Measurements from ENCODE around the gene ITPR2. TPM values are rescaled to one million over a fixed set of nuclear protein-coding genes. Genes with fewer than 3 reads are reported as not detected.

The ITPR2 gene
- total and polyA plus RNA-seq, 4 donors: 4.1 to 47.0 (median 26.5) TPM

- TF ChIP-seq CTCF (IDR thresholded peaks at IDR 0.05; ENCODE audit: control extremely low read depth, extremely low read depth): no peak
- H3K27me3 ChIP-seq (ENCODE audit: control insufficient read depth in 3 of 3, insufficient read depth in 3 of 3, low read length in 2 of 3): no peaks in the 10 kb centered on the region
- no peak overlapping the region for H3K4me3 ChIP-seq
- peaks cover 0 to 6% (median 0%) of the 10 kb centered on the region in 5 donors for H3K4me1 ChIP-seq (ENCODE audit: control insufficient read depth in 5 of 5, insufficient read depth in 5 of 5, low read length in 5 of 5)
- no peaks in the 10 kb centered on the region for H3K36me3 ChIP-seq (ENCODE audit: control insufficient read depth in 4 of 4, insufficient read depth in 4 of 4, low read length in 4 of 4)
- no peak for ATAC-seq (ENCODE audit: insufficient read depth, low FRiP score)
- WGBS, 2 donors: 49 to 79% methylated on average over 4 of the region's 4 CpGs
- H3K9me3 ChIP-seq (ENCODE audit: control insufficient read depth in 4 of 4, insufficient read depth in 3 of 4, low read length in 3 of 4): peaks cover 0 to 4% (median 0%) of the 10 kb centered on the region in 4 donors
- H3K9ac ChIP-seq (ENCODE audit: insufficient read depth in 1 of 2, low read length in 2 of 2): no peak overlapping the region
- no peak overlapping the region for H3K27ac ChIP-seq (ENCODE audit: low read depth in 1 of 2, low read length in 1 of 2)
- DNase-seq: no peak
Measured at GRCh38 chr12:26767865-26768264, 65.1 kb downstream of the ITPR2 start.

GRCh38 chr12:26767116-26767515, 65.9 kb downstream of the ITPR2 start:
- TF ChIP-seq CTCF (IDR thresholded peaks at IDR 0.05; ENCODE audit: control extremely low read depth, extremely low read depth): no peak
- H3K27me3 ChIP-seq (ENCODE audit: control insufficient read depth in 3 of 3, insufficient read depth in 3 of 3, low read length in 2 of 3): no peaks in the 10 kb centered on the region
- WGBS, 2 donors: 76 to 91% methylated on average over 1 of the region's 1 CpG
- ATAC-seq (ENCODE audit: insufficient read depth, low FRiP score) (no peak), DNase-seq (no peak)
- no peak overlapping the region for H3K9ac ChIP-seq (ENCODE audit: insufficient read depth in 1 of 2, low read length in 2 of 2)
- H3K4me1 ChIP-seq (ENCODE audit: control insufficient read depth in 5 of 5, insufficient read depth in 5 of 5, low read length in 5 of 5): peaks cover 0 to 6% (median 0%) of the 10 kb centered on the region in 5 donors
- H3K9me3 ChIP-seq (ENCODE audit: control insufficient read depth in 4 of 4, insufficient read depth in 3 of 4, low read length in 3 of 4): peaks cover 0 to 7% (median 0%) of the 10 kb centered on the region in 4 donors
- no peak overlapping the region for H3K27ac ChIP-seq (ENCODE audit: low read depth in 1 of 2, low read length in 1 of 2)
- H3K36me3 ChIP-seq (ENCODE audit: control insufficient read depth in 4 of 4, insufficient read depth in 4 of 4, low read length in 4 of 4): no peaks in the 10 kb centered on the region
- H3K4me3 ChIP-seq: no peak overlapping the region

DNA sequence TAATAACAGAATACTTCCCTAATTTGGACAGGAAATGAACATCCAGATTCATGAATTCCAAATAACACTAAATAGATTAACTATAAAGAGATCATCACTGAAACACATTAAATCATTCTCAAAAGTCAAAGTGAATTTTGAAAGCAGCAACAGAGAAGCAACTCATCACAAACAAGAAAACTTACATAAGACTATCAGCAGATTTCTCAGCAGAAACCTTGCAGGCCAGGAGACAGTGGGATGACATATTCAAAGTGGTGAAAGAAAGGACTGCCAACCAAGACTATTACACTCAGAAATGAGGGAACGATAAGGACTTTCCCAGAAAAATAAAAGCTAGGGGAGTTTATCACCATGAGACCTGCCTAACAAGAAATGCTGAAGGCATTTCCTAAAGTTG, 70.8 kb downstream of the ITPR2 start:
- ATAC-seq (ENCODE audit: insufficient read depth, low FRiP score) (no peak), DNase-seq (no peak)
- Histone ChIP-seq H3K36me3 (ENCODE audit: control insufficient read depth in 4 of 4, insufficient read depth in 4 of 4, low read length in 4 of 4) (no peaks in the 10 kb centered on the region), H3K4me1 (ENCODE audit: control insufficient read depth in 5 of 5, insufficient read depth in 5 of 5, low read length in 5 of 5) (no peaks in the 10 kb centered on the region), H3K9me3 (ENCODE audit: control insufficient read depth in 4 of 4, insufficient read depth in 3 of 4, low read length in 3 of 4) (peaks cover 0 to 12% (median 3%) of the 10 kb centered on the region in 4 donors), H3K27me3 (ENCODE audit: control insufficient read depth in 3 of 3, insufficient read depth in 3 of 3, low read length in 2 of 3) (no peaks in the 10 kb centered on the region), H3K27ac (ENCODE audit: low read depth in 1 of 2, low read length in 1 of 2) (no peak overlapping the region), H3K4me3 (no peak overlapping the region), H3K9ac (ENCODE audit: insufficient read depth in 1 of 2, low read length in 2 of 2) (no peak overlapping the region)
- TF ChIP-seq CTCF (IDR thresholded peaks at IDR 0.05; ENCODE audit: control extremely low read depth, extremely low read depth): no peak
- WGBS, 2 donors: 97 to 98% methylated on average over 1 of the region's 1 CpG

DNA sequence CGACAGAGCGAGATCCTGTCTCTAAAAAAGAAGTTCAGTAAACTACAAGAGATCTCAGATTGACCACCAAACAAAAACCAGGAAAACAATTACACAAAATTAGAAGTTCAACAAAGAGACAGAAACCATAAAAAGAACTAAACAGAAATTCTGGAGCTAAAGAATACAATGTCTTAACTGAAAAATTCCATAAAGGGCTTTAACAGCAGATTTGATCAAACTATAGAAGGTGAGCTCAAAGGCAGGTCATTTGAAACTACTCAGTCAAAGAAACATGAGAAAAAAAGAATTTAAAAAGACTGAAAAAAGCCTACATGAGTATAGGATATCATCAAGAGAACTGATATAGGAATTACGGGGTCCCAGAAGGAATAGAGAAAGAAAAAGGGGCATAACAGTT, 71.2 kb downstream of the ITPR2 start:
- H3K27ac ChIP-seq (ENCODE audit: low read depth in 1 of 2, low read length in 1 of 2): no peak overlapping the region
- no peak for TF ChIP-seq CTCF (IDR thresholded peaks at IDR 0.05; ENCODE audit: control extremely low read depth, extremely low read depth)
- no peaks in the 10 kb centered on the region for H3K36me3 ChIP-seq (ENCODE audit: control insufficient read depth in 4 of 4, insufficient read depth in 4 of 4, low read length in 4 of 4)
- no peaks in the 10 kb centered on the region for H3K27me3 ChIP-seq (ENCODE audit: control insufficient read depth in 3 of 3, insufficient read depth in 3 of 3, low read length in 2 of 3)
- no peak for DNase-seq
- no peak for ATAC-seq (ENCODE audit: insufficient read depth, low FRiP score)
- 97% methylated on average over 3 of the region's 3 CpGs for WGBS, 2 donors
- H3K9ac ChIP-seq (ENCODE audit: insufficient read depth in 1 of 2, low read length in 2 of 2): no peak overlapping the region
- peaks cover 0 to 12% (median 5%) of the 10 kb centered on the region in 4 donors for H3K9me3 ChIP-seq (ENCODE audit: control insufficient read depth in 4 of 4, insufficient read depth in 3 of 4, low read length in 3 of 4)
- no peak overlapping the region for H3K4me3 ChIP-seq
- no peaks in the 10 kb centered on the region for H3K4me1 ChIP-seq (ENCODE audit: control insufficient read depth in 5 of 5, insufficient read depth in 5 of 5, low read length in 5 of 5)
